ENCODE results near the gene EIF5A.
A peak's percentile ranks its signal among the peaks of the same experiment; 100 is the strongest.

The EIF5A gene

DNA sequence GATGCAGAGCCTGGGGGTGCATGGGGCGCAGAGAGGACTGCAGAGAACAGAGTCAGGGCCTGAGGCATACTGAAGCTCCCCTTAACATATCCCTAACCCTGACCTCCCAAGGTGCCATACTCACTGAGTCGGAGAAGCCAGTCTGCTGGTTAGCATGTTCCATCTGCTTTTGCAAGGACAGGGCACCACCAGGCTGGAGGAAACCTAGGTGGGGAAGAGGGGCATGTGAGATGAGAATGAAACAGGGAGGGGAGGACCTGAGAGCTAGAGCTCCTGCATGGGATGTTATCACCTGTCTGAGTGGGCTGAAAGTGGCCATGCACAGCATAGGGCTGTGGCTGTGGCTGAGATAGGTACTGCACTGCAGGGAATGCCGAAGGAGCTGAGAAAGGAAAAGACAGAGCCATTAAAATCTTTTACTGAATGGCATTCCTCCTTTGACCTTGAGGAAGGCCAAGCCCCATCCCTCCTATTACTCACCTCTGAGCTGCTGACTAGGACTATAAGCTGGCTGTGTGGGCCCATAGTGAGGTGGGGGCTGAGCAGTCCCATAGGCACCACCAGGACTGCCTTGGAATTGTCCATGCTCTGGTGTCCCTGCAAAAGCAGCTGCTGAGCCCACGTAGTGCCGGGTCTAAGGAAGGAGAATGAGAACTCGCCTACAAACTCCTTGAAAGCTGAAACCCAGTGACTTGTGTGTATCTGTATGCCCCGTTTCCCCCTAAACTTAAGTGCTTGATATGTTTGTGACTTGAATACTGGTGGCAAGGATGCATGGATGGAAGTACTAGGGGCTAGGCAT lies 5.9 kb downstream of the EIF5A start:
- DNase-seq (ENCODE audit: low read depth in 3 of 3): no peak

DNA sequence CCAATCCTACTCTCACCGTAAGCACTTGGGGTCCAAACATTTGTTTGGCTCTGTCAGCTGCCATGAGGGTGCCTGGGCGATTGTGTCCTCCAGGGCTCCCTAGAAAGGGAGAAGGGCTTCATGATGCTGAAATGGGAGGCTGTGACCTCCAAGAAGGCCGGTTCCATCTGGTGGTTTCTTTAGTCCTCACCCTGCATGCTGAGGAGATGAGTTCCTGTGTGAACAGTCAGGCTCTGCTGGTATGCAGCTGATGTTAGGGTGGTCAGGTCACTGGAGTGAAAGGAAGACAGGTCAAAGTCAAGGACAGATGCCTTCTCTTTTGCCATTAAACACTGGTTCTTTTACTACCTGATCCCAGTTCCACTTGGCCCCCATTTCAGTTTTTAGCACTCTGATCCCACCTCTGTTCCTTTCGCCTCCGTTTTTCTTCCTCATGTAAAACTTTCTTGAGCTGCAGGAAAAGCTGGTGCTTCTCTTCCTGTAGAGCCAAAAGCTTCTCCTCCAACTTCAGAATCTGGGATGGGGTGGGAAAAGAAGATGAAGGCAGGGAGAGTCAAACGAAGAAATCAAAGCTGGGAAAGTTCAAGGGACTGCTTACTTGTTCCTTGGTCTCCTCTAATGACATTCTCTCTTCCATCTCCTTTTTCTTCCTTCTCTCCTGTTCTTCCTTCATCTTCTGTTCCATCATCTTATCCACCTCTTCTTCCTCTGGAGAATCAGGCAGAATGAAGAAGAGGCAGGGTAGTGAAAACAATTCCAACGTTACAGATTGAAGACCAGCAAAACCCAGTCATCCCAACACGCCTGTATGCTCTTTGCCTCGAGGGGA lies 6.7 kb downstream of the EIF5A start:
- no peak for DNase-seq (ENCODE audit: low read depth in 3 of 3)

DNA sequence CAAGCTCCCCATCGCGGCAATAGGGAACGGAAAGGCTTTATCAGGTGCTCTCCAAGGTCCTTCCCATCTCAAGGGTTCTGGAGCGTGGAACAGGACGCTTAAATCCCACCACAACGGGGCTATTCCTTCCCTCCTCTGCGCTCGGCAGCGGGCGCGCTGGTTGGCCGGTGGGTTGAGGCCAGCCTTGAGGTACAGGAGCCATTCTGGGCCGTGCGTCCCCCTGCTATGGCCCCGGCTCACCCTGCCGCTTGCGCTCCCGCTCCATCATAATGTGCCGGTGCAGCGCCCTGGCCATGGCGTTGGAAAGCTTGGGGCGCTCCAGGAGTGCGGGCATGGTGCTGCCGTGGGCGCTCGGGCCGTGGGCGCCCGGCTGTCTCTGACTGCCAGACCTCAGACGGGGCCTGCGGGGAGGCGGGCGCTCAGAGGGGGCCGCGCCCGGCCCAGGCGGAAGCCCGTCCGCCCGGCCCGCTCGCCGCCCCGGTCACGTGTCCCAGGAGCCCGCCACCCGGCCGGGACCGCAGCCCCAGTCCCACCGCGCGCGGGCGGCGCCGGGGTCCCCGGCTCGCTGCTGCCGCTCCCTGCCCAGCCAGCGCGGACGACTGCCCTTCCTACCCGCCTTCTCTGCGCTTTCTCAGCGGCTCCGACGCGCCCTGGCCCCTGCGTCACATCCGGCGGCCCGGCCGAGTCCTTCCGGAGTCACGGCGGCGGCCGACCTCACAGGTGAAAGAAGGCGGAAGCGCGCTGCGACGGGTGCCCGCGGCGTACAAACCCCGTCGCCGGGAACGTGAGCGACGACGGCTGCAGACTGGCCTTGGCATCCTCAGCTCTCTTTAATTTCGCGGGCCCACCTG lies 7.5 kb downstream of the EIF5A start, which contains the start of gene GPS2:
GPS2 (minus strand) TSS at position 642 of the 851 bp plus-strand sequence; CDS start at position 334, 308 bp downstream.
- DNase-seq (ENCODE audit: low read depth in 3 of 3): peak; percentile 81 to 87 (median 84)

DNA sequence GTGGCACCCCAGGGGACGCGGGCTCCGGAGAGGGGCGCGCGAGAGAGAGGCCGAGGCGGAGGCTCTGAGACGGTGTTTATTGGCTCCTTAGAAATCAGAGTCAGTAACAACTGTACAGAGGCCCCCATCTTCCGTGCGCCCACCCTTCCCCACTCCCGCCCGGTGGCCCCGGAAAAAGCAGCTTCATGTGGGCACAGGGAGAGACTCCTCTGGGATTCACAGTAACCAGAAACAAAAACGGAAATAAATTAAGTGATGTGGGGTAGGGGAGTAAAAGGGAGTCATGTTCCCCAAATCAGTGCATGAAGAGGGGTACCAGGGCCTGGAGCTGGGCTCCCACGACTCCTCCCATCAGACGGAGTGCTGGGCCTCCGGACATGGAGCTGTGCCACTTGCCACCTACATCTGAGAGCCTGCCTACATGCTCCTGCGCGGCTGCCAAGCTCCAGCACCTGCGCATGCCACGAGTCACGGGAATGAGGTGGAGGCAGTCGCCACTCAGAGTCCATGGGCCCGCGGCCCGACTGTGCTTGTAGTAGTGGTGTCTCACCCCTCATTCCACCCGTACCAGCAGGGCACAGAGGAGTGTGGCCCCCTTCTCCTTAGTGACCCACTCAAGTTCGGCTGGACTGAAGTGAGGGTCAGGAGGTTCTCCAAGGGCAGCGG lies 8.3 kb downstream of the EIF5A start:
- DNase-seq (ENCODE audit: low read depth in 3 of 3): no peak

GRCh38 chr17:7317161-7317803 lies 9.9 kb downstream of the EIF5A start:
- DNase-seq (ENCODE audit: low read depth in 3 of 3): no peak

DNA sequence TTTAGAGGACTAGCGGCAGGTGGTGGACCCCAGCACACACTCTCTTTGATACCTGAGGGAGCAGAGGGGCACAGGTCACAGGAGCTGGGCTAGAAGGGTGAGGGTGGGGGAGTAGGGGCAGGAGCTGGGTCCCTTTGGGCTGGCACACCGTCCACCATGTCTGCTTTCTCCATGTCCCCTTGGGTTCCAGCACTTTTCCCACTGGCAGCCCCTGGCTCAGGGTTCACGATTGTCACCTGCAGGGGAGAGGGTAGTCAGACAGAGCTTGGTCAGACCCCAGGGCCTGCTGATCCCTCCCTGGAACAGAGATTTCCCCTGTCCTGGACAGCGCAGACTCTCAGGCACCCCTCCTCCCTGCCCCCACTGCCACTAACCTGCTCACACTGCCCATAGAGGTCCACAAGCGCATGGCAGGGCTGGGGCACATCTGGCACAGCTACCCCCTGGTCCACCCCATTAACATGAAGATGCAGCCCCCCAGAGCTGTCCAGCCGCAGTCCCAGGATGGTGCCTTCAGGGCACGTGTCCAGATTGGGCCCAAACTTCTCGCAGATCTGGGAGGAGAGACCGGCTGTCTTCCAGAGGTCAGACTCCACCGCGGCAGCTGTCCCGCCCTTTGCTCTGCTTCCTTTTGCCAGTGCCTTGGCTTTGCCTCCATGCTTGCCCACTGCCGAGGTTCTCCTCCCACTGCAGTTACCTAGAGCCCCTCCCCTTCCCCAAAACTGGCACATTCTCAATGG lies 10.9 kb downstream of the EIF5A start:
- DNase-seq (ENCODE audit: low read depth in 3 of 3): no peak

- DNase-seq (ENCODE audit: low read depth in 3 of 3): no peak
These were observed 14.0 kb downstream of the EIF5A start for GRCh38 chr17:7321466-7321865.

- DNase-seq (ENCODE audit: low read depth in 3 of 3): no peak
These were observed 15.2 kb downstream of the EIF5A start for GRCh38 chr17:7322520-7323194.

GRCh38 chr17:7323731-7324437 lies 16.5 kb downstream of the EIF5A start:
- peak; percentile 36 to 50 (median 42) for DNase-seq (ENCODE audit: low read depth in 3 of 3)

DNA sequence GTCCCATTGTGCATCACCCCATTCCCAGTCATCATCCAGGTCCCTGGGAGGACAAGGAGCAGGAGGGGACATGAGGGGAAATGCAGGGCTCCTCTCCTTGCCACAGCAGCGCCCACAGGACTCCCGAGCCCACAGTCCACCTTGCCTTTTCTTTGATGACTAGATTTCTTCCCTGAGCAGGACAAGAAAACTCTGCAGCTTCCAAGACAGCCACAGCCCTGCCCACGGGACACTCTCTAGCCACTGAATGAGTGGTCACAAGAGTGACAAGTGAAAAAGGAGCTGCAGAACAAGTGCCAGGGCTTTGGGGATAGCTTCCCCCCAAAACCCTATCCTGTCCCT lies 17.0 kb downstream of the EIF5A start:
- DNase-seq (ENCODE audit: low read depth in 3 of 3): no peak

DNA sequence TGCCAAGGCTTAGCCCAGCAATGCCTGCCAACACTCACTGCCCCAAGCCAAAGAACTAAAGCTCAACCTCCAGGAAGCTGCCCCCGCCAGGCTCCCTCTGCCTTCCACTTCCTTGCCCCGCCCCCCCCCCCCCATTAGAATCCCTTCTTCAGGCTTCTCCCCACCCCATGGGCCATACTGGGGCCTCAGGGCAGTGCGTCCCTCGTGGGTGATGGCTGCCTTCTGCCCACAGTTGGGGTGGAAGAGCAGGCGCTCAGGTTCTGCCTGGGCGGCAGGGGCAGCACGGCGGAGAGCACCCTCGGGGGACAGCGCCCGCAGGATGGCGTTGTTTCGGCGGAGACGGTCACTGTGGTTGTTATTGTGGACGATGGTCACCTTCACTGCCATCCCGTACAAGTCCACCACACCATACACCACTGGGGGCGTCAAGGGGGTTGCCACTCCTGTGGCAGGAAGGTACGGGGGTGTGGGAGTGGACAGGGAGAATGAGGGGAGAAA lies 17.7 kb downstream of the EIF5A start:
- no peak for DNase-seq (ENCODE audit: low read depth in 3 of 3)

- no peak for DNase-seq (ENCODE audit: low read depth in 3 of 3)
These were observed 18.8 kb downstream of the EIF5A start for GRCh38 chr17:7326186-7326585.

DNA sequence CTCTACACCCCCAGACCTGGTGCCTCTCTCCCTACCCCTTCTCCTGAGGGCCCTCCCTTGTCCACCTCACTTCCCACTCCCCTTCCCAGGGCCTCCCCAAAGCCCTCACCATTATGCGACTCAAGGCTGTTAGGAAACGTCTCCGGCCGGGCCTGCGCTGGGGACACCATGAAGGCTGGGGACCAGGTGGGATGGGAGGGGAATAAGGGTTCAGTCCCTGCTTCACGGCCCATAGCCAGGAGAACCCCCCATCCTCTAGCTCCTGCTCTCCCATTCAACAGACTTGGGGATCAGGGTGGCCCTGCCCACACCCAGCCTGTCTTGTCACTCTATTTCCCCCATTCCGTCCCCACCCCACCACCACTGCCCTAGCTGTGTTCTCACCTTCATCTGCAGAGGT lies 19.6 kb downstream of the EIF5A start:
- no peak for DNase-seq (ENCODE audit: low read depth in 3 of 3)

DNA sequence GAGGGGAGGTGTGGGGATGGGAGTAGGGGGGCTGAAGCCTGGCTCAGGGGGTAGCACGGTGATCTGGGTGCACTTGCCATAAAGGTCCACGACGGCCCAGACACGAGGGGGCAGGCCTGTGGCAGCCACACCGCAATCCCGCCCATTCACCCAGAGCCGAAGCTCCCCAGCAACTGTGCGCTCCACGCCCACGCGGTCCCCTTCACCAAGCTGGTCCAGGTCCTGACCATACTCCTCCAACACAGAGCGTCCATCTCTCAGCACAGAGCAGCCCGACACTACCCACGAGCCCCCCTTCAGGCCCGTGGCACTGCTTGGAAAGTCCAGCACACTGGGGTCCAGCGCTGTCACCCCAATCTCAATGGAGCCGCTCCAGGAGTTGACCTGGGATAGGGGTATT lies 20.1 kb downstream of the EIF5A start:
- DNase-seq (ENCODE audit: low read depth in 3 of 3): no peak

GRCh38 chr17:7328009-7328408 lies 20.6 kb downstream of the EIF5A start:
- no peak for DNase-seq (ENCODE audit: low read depth in 3 of 3)

DNA sequence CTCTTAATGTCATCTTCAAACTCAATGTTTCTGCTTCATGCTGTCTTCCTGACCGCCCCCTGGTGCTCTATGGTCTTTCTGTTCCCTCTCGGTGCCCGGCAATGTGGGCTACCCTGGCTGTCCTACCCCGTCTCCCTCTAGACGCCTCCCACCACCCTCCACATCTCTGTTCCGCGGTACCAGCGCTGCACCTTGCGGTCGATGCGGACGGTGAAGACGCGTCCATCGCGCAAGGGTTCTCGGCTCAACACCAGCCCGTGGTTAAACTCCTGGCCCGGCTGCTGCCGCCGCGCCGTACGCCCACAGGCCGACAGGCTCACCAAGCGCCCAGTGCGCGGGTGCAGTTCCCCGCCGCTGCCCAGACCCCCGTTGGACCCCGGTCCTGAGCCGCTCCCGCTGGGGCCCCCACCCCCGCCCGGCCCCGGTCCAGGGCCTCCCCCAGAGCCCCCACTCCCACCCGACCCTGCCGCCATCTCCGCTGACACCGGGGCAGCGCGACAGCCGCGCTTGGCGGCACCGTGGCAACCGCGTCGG lies 21.5 kb downstream of the EIF5A start, which contains the start of gene NEURL4:
NEURL4 (minus strand) TSS at position 496 of the 534 bp plus-strand sequence; CDS start at position 473, 23 bp downstream.
- no peak for DNase-seq (ENCODE audit: low read depth in 3 of 3)

GRCh38 chr17:7329374-7329996 lies 22.1 kb downstream of the EIF5A start:
- DNase-seq (ENCODE audit: low read depth in 3 of 3): peak; percentile 90 to 92 (median 92)

Data from stimulated activated CD4-positive, alpha-beta T cell treated with anti-CD3 and anti-CD28 coated beads, TNF-alpha, amount 100 ng/mL, for 4 hours (primary cell).